OCI-LY7 (cell line): Measurements from ENCODE around the gene EXOSC7. TPM values are rescaled to one million over a fixed set of nuclear protein-coding genes. Genes with fewer than 3 reads are reported as not detected.

ENCODE experiments used
- BruUV-seq: library from RNA; stranded (reverse); fragments of 400-500 nt; replicated peaks from 2 replicates; lab custom pipeline; 2021; lab: Mats Ljungman, UMichigan
- CTCF ChIA-PET: fragments of 300-600 bp; sonication (Branson Sonifier 250); formaldehyde crosslinking; loops from one replicate; lab custom pipeline; 2022; ENCODE audit warnings: antibody characterized with exemption; ENCODE audit not compliant: unreplicated experiment; lab: Charles Lee
- POLR2A ChIA-PET: fragments of 300-600 bp; sonication (Branson Sonifier 250); formaldehyde crosslinking; loops from one replicate; lab custom pipeline; 2022; ENCODE audit warnings: antibody characterized with exemption; lab: Charles Lee
- DNase-seq: peaks from one replicate; pipeline ENCODE4 v3.0.0-alpha.2; 2015; ENCODE audit warnings: low spot score
- H2AFZ ChIP-seq: fragments of 200-600 bp; sonication (generic), shearing (Covaris generic); 2 replicates; pipeline ENCODE4 v1.6.1; 2014; ENCODE audit warnings: mild to moderate bottlenecking, antibody characterized with exemption, low read length, moderate library complexity
- H3K27ac ChIP-seq: fragments of 200-600 bp; sonication (generic); 2 replicates; pipeline ENCODE4 v1.5.1; 2014; ENCODE audit warnings: mixed run types, low read depth, mild to moderate bottlenecking, moderate library complexity, low read length, inconsistent platforms; ENCODE audit not compliant: poor library complexity, severe bottlenecking
- H3K36me3 ChIP-seq: fragments of 200-600 bp; sonication (generic); 2 replicates; pipeline ENCODE4 v1.6.1; 2014; ENCODE audit warnings: mild to moderate bottlenecking, antibody characterized with exemption, low read length, moderate library complexity, mixed read lengths; ENCODE audit not compliant: insufficient read depth
- H3K4me1 ChIP-seq: fragments of 200-600 bp; sonication (generic); 2 replicates; pipeline ENCODE4 v1.5.1; 2014; ENCODE audit warnings: mild to moderate bottlenecking, low read length; ENCODE audit not compliant: insufficient read depth, poor library complexity, severe bottlenecking
- H3K4me2 ChIP-seq: fragments of 200-600 bp; sonication (generic); 2 replicates; pipeline ENCODE4 v1.6.1; 2014; ENCODE audit warnings: mild to moderate bottlenecking, low read length
- H3K4me3 ChIP-seq: fragments of 200-600 bp; sonication (generic); 2 replicates; pipeline ENCODE4 v1.5.1; 2014; ENCODE audit warnings: mild to moderate bottlenecking, low read depth, low read length; ENCODE audit not compliant: poor library complexity, severe bottlenecking
- H3K79me2 ChIP-seq: fragments of 200-600 bp; sonication (generic); 2 replicates; pipeline ENCODE4 v1.6.1; 2016; ENCODE audit warnings: low read depth, mild to moderate bottlenecking, low read length, moderate library complexity, mixed read lengths; ENCODE audit not compliant: insufficient read depth
- H3K9me2 ChIP-seq: fragments of 200-600 bp; sonication (generic); 2 replicates; pipeline ENCODE4 v1.6.1; 2016; ENCODE audit warnings: mild to moderate bottlenecking, low read length, mixed read lengths; ENCODE audit not compliant: insufficient read depth
- H3K9me3 ChIP-seq: fragments of 200-600 bp; sonication (generic); 2 replicates; pipeline ENCODE4 v1.6.1; 2014; ENCODE audit warnings: mild to moderate bottlenecking, mixed run types, low read length, mixed read lengths
- H4K20me1 ChIP-seq: fragments of 200-600 bp; sonication (generic); 2 replicates; pipeline ENCODE4 v1.6.1; 2014; ENCODE audit warnings: mild to moderate bottlenecking, antibody characterized with exemption, low read length, moderate library complexity, mixed read lengths; ENCODE audit not compliant: insufficient read depth
- CTCF ChIP-seq: fragments of 200-600 bp; sonication (generic); conservative IDR thresholded peaks from 2 replicates; pipeline ENCODE4 v1.5.1; 2014; ENCODE audit warnings: mild to moderate bottlenecking, antibody characterized with exemption, low read length, moderate library complexity, mixed read lengths
- EZH2phosphoT487 ChIP-seq: fragments of 200-600 bp; sonication (generic); IDR thresholded peaks from 2 replicates; pipeline ENCODE4 v1.6.1; 2018; ENCODE audit warnings: low read depth, borderline replicate concordance, mild to moderate bottlenecking, mixed run types, antibody characterized with exemption, low read length, moderate library complexity, mixed read lengths
- intact Hi-C: fragments of 100-400 bp; cut with micrococcal nuclease; formaldehyde crosslinking; loops from one replicate; pipeline ENCODE4 v1.10.0; 2022; ENCODE audit not compliant: unreplicated experiment
- total RNA-seq, 2 experiments: library from RNA; depleted of rRNA in 1 of 2; stranded (reverse); fragments of >200 nt in 1 of 2; shearing (Covaris generic) in 1 of 2; gene quantifications; 2 replicates each; pipeline ENCODE4 v1.2.3, GENCODE V29; 2014 to 2022

EXOSC7 gene
- total RNA-seq, 2 experiments from 2014 or later = 60.3 to 65.3 TPM

- Histone ChIP-seq H3K79me2 (peaks cover 89% of the 10 kb centered on the region), H2AFZ (no peak overlapping the region), H4K20me1 (peaks cover 38% of the 10 kb centered on the region; the same call in 1 of the 2 replicates), H3K27ac (peak overlapping the region; percentile 75), H3K36me3 (peaks cover 32% of the 10 kb centered on the region), H3K9me2 (no peaks in the 10 kb centered on the region), H3K4me3 (peak overlapping the region; percentile 26), H3K4me2 (peak overlapping the region; percentile 84), H3K9me3 (no peaks in the 10 kb centered on the region), H3K4me1 (peaks cover 65% of the 10 kb centered on the region)
- TF ChIP-seq EZH2phosphoT487 (no peak), CTCF (no peak)
- ChIA-PET POLR2A (no interaction called here), CTCF (interaction anchor here (0.6 kb wide), 1 partner anchor 196 kb away, joined by 3 read pairs; no protein-coding TSS in a partner anchor)
- intact Hi-C loops = loop anchor here (2.0 to 10.0 kb wide), 2 partner anchors 207 to 635 kb away; partner anchors contain the start of gene TCAIM
- no TSS peak for BruUV-seq
- DNase-seq = peak; percentile 46
These were observed 6.2 kb upstream of the EXOSC7 start for GRCh38 chr3:44969828-44970179.

DNA sequence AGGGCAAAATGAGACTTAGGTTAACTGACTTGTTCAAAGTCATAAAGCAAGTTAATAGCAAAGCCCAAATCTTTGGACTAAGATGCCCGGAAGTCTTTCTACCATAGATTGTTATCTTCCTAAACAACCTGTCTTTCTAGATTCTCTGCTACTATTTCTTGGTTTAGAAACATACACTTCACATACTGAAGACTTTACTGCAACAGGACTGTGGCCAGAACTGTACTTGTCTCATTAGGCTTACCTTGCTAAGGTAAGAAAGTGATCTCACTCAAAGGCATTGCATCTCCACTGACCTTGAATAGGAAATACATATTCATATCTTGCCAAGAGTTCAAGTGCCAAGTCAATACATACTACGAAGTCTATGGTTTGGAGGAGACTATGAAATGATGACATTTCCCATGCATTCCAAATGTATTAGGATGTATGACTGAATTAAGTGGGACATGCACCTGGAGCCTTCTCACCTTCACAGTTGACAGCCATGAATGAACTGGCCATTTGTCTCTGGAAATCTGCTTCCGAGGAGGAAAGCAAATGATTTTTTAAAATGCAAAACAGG, 5.0 kb upstream of the EXOSC7 start:
- H3K9me3 ChIP-seq = no peaks in the 10 kb centered on the region
- peak overlapping the region; percentile 84; the same call in 1 of the 2 replicates for H3K4me2 ChIP-seq
- ChIA-PET POLR2A (no interaction called here), CTCF (no interaction called here)
- no peak overlapping the region for H3K27ac ChIP-seq
- no peak overlapping the region for H2AFZ ChIP-seq
- H4K20me1 ChIP-seq = peaks cover 36% of the 10 kb centered on the region; the same call in 1 of the 2 replicates
- H3K9me2 ChIP-seq = no peaks in the 10 kb centered on the region
- BruUV-seq = no TSS peak
- H3K79me2 ChIP-seq = peaks cover 85% of the 10 kb centered on the region
- no peak for TF ChIP-seq EZH2phosphoT487
- no peak for TF ChIP-seq CTCF
- no peak overlapping the region for H3K4me3 ChIP-seq
- peaks cover 32% of the 10 kb centered on the region for H3K36me3 ChIP-seq
- H3K4me1 ChIP-seq = peaks cover 65% of the 10 kb centered on the region
- DNase-seq = no peak
- intact Hi-C loops = loop anchor here (10.0 kb wide), 1 partner anchor 636 kb away; the partner anchor contains the start of gene TCAIM

DNA sequence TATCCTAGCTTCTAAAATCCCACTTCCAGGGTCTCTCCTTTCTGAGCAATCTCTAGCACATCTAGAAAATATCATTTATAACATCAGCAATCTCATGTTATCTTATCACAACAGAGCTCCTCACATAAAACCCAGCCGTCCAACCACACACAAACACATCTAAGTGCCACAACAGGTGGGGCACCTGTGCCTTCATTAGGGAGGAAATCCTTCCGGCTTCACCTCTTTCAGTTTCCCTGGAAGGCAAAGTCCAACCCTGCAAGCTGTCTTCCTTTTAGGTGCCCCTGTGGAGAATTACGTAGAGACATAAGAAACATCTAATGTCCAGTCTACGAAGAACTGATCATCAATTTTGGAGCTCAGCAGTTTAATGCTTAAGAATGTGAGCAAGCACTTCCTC, 1.6 kb upstream of the EXOSC7 start:
- H2AFZ ChIP-seq = no peak overlapping the region
- intact Hi-C loops = loop anchor here (10.0 kb wide), 1 partner anchor 640 kb away; the partner anchor contains the start of gene TCAIM
- peak overlapping the region; percentile 92 for H3K4me2 ChIP-seq
- no peak for TF ChIP-seq CTCF
- TF ChIP-seq EZH2phosphoT487 = no peak
- H3K79me2 ChIP-seq = peaks cover 88% of the 10 kb centered on the region
- H4K20me1 ChIP-seq = peaks cover 29% of the 10 kb centered on the region
- H3K36me3 ChIP-seq = peaks cover 39% of the 10 kb centered on the region
- ChIA-PET POLR2A (interaction anchor here (1.4 kb wide), 1 partner anchor 18 kb away, joined by 5 read pairs; no protein-coding TSS in a partner anchor), CTCF (no interaction called here)
- BruUV-seq = no TSS peak
- no peaks in the 10 kb centered on the region for H3K9me3 ChIP-seq
- no peaks in the 10 kb centered on the region for H3K9me2 ChIP-seq
- peak overlapping the region; percentile 91 for H3K4me3 ChIP-seq
- no peak overlapping the region for H3K27ac ChIP-seq
- DNase-seq = peak; percentile 45
- H3K4me1 ChIP-seq = peaks cover 44% of the 10 kb centered on the region
